ENCODE measurements around the gene BCKDHB.
"Not testable (repeated sequence)": the region's sequence is repeated elsewhere in the genome, so short reads cannot be mapped to it uniquely, and the experiment has no call there.

- TF ChIP-seq CTCF (IDR thresholded peaks at IDR 0.05; ENCODE audit: low read length); EZH2 (optimal IDR thresholded peaks at IDR 0.05; ENCODE audit: low read depth, low read length): not testable (repeated sequence)
Observed at GRCh38 chr6:80238754-80239153, 132.3 kb downstream of the BCKDHB start.
